NCI-H1436 (cell line): ENCODE results near the gene RETSAT.
A peak's percentile ranks its signal among the peaks of the same experiment; 100 is the strongest.
"Not testable (repeated sequence)": the region's sequence is repeated elsewhere in the genome, so short reads cannot be mapped to it uniquely, and the experiment has no call there.

Experiments
- DNase-seq: peaks from one replicate; lab custom pipeline; 2025; lab: John Stamatoyannopoulos, UW

The RETSAT gene

DNA sequence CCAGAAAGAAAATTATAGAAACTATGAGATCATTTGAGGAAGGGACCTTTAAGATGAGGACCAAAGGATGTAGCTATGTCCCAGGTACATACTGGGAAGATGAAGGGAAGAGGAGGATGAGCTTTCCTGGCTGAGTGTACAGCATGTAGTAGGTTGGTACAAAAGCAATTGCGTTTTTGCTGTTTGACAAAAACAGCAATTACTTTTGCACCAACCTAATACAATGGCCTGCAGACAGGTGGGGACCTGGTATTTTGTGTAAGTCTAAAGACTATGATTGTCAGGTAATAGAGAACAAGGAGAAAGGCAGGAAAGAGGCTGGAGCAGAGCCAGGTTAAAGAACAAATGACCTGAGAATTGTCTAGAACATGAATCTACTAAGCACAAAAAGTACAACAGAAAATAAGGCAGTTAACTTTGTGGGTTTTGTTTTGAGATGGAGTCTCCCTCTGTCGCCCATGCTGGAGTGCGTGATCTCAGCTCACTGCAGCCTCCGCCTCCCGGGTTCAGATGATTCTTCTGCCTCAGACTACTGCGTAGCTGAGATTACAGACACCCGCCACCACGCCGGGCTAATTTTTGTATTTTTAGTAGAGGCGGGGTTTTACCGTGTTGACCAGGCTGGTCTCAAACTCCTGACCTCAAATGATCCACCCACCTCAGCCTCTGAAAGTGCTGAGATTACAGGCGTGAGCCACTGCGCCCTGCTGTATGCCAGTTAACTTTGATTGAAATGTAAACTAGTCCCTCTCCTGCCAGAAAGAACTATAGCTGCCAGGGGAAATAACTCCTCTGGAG lies 23.3 kb downstream of the RETSAT start:
- DNase-seq: no peak

DNA sequence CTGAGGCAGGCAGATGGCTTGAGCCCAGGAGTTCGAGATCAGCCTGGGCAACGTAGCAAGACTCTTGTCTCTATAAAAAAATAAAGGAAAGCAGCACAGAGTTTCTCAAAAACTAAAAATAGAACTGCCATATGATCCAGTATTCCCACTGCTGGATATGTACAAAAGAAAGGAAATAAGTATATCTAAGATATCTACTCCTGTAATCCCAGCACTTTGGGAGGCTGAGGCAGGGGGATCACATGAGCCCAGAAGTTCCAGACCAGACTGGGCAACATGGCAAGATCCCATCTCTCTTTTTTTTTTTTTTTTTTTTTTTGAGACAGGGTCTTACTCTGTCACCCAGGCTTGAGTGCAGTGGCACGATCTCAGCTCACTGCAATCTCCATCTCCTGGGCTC lies 24.6 kb downstream of the RETSAT start:
- DNase-seq: not testable (repeated sequence)

DNA sequence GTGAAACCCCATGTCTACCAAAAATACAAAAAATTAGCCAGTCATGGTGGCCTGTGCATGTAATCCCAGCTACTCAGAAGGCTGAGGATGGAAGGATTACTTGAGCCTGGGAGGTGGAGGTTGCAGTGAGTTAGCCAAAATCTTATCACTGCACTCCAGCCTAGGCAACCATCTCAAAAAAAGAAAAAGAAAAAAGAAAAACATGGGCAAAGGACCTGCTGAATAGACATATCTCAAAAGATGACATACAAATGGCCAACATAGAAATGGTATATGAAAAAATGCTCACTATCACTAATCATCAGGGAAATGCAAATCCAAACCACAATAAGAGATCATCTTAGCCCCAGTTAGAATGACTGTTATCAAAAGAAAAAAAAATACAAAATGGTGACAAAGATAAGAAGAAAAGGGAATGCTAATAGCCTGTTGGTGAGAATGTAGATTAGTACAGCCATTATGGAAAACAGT lies 25.1 kb downstream of the RETSAT start:
- no peak for DNase-seq

DNA sequence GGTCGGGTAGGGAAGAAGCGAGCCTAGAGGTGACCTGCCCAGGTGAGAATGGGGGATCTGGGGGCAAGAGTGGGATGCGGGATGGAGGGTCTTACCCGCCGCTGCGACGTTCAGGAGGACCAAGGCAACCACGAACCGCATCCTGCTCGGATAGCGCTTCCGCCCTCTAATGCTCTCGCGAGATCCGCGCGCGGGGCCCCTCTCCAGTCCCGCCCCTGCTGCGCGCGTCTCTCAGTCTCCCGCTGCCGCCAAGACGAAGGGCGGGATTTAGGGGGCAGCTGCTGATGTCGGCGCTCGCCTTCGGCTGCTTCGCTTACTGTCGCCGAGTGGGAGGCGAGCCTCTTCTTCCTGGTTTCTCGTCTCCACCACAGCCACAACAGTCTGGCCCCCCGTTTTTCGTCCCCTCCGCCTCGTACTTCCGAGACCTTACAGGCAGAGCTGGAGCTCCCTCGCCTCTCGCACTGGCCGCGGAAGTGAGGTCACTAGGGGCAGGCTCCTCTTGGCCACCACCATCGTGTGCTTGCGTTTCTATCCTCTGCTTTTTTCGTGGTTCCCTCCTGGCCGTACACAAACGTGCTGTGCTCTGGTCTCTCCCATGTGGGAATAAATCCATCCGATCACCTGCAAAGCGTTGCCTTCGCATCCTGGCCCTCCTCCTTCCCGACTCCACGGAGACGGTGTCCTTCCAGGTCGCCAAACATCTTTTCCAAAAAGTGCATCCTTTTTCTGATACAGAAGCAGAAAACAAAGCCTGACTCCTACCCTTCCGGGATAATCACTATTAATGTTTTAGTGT lies 26.3 kb downstream of the RETSAT start, which contains the start of gene TGOLN2:
TGOLN2 (minus strand) TSS at position 168 of the 796 bp plus-strand sequence; CDS start at position 141, 27 bp downstream.
- peak; percentile 93 for DNase-seq

DNA sequence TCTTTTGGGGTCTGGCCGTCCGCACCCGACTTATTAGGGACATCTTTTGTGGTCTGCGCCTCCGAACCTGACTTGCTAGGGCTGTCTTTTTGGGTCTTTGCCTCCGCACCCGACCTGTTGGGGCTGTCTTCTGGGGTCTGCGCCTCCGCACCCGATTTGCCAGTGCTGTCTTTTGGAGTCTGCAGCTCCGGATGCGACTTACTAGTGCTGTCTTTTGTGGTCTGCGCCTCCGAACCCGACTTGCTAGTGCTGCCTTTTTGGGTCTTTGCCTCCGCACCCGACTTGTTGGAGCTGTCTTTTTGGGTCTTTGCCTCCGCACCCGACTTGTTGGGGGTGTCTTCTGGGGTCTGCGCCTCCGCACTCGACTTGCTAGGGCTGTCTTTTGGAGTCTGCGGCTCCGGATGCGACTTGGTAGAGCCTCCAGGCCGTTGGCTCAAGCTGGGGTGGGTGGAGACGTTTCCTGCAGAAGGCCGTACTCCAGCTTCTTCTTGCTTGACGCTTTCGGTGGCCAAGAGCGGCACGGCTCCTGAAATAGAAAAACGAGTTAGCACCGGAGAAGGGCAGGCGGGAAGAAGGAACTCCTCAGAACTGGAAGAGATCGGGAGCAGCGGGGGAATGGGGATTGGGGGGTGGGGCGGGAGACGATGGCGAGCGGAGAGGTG lies 27.0 kb downstream of the RETSAT start:
- DNase-seq: no peak

DNA sequence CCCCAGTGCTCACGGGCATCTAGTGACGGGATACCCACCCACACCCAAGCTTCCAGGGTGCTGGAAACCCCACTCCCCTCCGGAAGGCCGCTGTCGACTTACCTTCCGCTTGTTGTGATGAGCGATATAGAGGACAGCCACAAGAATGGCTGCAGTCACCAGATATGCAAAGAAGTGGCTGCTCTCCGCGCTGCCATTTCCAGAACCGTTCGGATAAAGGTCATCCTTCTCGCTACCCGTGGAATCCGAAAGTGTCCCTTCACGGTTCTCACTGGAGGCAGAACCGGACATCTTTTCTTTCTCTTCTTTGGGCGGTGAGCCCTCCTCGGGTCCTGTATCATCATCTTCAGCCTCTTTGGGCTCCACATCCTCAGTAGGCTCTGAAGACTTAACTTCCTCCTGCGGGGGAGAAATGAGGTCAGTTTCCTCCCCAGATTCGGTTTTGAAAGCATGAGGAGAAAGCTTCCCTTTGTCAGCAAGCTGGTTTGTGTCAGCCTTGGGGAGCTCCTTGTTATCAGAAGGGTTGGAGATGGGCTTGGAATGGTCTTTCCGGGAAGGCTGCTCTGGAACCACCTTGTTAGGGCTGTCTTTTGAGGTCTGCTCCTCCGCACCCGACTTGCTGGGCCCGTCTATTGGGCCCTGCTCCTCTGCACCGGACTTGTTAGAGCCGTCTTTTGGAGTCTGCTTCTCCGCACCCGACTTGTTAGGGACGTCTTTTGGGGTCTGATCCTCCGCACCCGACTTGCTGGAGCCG lies 27.7 kb downstream of the RETSAT start:
- no peak for DNase-seq

DNA sequence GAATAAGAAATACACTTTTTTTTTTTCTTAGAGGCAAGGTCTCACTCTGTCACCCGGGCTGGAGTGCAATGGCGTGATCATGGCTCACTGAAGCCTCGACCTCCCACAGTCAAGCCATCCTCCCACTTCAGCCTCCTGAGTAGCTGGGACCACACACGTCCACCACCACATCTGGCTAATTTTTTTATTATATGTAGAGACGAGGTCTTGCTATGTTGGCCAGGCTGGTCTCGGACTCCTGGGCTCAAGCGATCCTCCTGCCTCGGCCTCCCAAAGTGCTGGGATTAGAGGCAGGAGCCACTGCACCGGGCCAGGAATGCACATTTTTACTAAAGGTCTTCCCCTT lies 28.9 kb downstream of the RETSAT start:
- DNase-seq: no peak

DNA sequence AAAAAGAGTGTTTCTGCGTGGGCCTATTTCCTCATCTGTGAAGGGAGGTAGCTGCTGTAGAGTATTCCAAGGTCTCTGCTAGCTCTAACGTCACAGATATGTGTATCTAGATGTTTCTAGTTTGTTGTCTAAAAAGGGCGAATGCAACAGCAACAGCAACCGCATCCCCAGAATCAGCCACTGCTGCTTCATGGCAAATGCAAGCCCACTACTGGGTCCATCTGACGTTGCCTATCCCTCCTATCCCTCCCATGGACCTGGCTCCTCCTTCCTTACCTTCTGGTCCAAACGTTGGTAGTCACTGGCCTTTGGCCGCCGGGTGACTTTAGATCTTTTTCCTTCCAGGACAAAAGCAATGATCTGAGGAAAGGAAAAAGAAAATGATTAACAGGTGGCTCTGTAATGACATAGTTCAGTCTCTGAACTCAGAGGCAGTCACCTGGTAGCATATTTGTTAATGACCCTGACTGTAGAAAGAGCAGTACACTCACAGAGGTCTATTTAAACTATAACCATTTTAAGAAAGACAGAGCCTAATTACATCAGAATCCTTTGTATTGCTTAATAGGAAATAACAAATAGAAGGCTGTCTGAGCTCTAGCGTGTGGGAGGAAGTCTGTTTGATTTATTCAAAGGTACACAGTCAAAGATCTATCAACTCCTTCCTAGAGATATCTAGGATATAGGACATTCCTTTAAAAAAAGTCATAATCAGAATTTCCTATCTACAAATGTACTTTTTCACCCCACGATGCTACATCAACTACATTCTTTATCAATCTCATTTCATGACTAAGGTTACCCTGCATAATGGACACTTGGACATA lies 29.5 kb downstream of the RETSAT start:
- no peak for DNase-seq

DNA sequence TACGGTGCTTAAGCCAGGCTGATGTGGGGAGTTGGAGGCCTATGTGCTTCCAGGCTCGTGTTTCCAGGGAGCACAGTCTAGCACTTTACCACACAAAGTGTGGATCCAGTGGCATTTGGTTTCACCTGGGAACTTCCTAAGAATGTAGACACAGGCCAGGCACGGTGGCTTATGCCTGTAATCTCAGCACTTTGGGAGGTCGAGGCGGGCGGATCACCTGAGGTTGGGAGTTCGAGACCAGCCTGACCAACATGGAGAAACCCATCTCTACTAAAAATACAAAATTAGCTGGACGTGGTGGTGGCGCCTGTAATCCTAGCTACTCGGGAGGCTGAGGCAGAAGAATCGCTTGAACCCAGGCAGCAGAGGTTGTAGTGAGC lies 30.4 kb downstream of the RETSAT start:
- not testable (repeated sequence) for DNase-seq

DNA sequence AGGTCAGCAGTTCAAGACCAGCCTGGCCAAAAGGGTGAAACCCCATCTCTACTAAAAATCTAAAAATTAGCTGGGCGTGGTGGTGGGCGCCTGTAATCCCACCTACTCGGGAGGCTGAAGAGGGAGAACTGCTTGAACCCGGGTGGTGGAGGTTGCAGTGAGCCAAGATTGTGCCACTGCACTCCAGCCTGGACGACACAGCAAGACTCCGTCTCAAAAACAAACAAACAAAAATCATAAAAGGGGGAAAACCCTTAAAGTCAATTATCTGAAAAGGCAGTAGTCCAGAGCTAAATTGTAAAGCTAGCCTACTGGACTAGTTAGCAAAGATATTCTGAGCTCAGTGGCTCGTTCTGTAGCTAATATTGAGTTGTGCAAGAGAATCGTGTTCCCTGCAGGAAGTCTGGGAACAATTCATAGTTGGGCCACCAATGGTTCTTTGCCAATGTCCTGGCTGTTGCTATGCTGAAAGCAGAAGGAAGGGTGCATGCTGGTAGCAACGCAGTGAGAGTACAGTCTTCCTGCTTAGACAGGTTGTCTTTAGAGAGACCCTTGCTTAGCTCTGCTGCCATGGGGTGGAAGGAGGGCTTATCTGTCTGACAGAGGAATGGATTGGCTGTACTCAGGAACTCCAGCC lies 30.9 kb downstream of the RETSAT start:
- no peak for DNase-seq

DNA sequence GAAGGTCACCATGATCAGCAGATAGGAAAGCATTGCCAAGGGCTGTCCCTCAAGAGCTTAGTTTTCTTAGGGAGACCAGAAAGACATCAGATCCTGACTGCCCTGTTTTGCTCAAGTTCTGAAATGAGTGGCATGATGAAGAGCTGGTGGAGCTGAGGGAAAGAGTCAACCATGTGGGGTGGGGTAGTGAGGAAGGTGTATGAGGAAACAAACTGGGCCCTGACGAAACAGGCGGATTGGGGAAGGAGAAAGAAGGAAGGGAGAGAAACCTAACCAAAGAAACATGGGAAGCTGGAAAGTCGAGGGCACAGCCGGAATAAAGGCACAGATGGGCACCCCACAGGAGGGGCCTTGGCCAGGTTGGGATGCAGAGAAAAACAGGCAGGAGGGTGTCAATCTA lies 34.5 kb downstream of the RETSAT start:
- DNase-seq: no peak

DNA sequence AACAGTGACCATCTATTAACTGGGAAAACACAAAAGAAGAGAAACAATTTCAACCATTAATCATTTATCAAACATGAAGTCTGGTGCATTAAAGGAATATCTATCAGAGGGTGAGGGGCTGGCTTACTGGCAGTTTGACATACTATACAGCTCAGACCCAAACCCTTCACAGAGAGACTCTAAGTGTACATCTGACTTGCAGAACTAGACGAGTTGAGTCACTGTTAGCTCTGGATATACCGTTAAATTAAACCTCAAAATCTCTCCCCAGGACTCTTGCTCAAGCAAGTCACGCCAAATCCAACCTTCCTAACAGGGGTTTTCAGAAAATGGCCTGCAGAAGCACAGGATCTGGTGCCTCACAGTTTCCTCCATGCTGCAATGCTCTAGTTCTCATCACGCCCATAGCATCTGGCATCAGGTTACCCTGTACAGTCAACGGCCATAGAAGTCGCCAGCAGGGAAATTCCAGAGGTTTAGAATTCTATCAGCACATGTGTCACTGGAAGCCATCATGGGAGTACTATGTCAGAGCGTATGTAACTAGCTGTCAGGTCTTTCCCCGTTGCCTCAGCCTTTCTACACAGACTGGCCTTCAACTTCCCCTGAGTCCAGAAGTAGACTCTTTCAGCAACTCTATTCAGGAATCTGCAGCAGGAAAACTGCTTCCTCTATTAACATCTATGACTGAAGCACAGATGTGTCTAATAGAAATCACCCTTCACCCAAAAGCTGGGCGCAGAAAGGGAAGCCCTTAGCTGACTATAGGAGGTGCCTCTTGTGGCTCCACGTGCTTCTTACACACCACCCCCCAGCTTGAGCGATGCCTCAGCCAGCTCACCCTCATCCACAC lies 35.9 kb downstream of the RETSAT start:
- DNase-seq: no peak

DNA sequence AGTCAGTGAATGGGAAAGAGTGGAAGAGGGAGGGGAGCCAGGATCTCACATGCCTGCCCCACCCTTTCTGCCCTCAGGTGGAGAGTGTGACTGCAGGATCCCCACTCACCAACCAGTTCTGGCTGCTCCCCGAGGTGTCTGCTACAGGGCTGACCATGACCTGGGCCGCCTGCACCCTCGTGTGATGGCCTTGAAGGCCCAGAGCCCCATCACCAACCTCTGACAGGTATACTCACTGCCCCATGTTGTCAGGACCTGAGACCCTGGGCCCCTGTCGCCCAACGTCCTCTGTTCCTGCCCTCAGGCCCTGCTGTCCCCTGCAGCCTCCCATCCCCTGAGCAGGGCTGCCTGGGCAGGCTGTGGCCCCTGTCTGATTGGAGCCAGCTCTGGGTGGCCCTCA lies 38.4 kb downstream of the RETSAT start:
- not testable (repeated sequence) for DNase-seq

DNA sequence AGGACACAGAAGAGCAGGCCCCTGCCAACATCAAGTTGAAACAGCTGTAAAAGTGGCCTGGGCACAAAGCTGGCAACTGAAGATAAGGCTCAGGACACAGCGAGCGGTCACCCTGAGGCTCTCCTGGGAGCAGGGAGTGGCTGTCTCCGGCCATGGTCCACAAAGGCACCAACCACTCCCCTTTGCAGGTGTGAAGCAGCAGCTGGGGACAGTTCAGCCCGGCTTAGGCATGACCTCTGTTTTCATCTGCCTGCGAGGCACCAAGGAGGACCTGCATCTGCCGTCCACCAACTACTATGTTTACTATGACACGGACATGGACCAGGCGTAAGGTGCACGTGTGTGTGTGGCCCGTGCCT lies 39.5 kb downstream of the RETSAT start:
- DNase-seq: no peak

DNA sequence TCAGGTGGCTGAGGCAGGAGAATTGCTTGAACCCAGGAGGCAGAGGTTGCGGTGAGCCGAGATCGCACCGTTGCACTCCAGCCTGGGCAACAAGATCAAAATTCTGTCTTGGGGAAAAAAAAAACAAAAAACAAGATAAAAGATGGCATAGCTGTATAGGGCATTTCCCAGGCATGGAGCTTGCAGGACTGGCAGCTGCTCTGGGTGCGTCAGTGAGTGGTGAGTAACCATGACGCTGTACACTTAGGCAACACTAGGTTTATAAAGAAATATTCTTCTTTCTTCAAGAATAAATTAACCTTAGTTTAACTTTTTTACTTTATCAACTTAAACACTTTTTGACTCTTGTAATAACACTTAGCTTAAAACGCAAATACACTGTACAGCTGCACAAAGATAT lies 41.9 kb downstream of the RETSAT start:
- DNase-seq: no peak

DNA sequence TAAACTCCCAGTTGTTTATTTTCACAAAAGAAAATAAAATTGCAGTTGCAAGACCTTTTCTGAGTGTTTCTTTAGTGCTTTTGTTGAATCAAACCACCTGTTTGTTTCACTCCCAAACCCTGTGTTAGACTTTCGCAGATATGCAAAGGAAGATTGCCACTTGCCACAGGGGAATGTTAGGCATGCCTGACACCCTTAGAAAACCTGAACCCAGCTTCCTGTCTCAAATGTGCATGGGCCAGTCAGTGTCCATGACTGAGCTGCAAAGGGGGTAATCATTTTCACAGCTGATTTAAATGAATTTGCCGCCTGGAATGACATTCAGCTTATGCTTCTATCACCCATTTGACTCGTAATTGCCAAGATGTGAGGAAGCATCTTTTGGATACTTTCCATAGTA lies 44.0 kb downstream of the RETSAT start:
- DNase-seq: no peak

DNA sequence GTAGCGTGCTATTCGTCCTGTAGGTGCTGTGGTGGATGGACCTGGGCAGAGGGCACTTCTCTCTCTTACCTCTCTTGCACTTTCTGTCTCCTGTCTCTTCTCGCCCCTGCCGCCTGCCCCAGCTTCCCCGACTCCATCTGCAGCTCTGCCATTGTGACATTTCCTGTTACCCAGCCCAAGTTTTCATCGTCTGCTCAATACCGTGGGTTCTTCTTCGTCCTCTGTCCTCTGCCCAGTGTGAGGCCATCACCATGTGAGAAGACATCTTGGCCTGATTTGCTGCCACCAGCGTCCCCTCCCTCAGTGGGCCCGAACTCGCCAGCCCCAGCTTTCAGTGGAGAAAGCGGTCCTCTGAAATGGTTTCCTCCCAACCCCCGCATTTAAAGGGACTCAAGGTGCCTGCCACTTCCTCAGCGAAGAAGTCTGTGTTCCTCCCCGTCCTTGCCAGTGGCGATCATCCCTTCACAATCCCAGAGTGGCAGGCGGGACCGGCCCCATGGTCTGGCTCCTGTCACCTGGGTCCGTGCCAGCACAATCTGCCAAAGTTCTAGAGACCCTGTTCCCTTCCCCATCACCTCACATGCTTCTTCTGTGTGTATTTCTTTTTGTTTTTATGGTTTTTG lies 44.5 kb downstream of the RETSAT start:
- no peak for DNase-seq

DNA sequence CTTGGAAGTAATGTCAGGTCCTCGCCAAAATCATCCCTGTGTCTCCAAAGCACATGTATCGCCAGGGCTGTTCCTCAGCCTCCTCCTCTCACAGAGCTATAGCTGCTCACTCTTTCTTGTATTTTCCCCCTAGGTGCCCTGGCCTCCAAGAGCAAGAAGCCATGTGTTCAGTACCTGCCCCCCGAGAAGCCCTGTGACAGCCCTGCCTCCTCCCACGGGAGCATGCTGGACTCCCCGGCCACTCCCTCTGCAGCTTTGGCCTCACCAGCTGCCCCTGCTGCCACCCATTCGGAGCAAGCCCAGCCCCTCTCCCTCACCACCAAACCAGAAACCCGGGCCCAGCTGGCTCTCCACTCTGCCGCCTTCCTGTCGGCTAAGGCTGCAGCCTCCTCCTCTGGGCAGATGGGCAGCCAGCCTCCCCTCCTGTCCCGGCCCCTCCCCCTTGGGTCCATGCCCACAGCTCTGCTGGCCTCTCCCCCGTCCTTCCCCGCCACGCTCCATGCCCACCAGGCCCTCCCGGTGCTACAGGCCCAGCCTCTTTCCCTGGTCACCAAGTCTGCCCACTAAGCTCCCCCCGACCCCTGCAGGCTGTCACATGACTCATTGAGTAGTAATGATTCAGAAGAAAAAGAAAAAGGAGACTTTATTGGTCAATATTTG lies 45.3 kb downstream of the RETSAT start:
- DNase-seq: no peak

DNA sequence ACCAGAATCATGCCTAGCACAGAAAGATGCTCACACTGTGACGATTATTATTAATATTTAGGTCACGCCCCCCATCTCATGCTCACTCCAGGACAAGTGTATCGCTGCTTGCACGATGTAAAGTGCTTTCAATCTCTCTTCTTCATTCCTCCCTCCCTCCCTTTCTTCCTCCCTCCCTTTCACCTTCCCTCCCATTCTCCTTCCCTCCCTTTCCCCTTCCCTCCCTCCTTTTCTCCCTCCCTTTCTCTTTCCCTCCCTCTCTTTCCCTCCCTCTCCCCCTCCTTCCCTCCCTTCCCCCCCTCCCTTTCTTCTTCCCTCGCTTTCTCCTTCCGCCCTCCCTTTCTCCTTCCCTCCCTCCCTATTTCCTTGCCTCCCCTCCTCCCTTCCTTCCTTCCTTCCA lies 46.1 kb downstream of the RETSAT start:
- no peak for DNase-seq
